Astrocyte (in vitro differentiated cells and primary cell): Measurements from ENCODE around the gene OR6C76. TPM values are rescaled to one million over a fixed set of nuclear protein-coding genes. Genes with fewer than 3 reads are reported as not detected.

ENCODE experiments used
- DNase-seq: peaks from one replicate; pipeline ENCODE4 v3.0.0-alpha.2; 2010; ENCODE audit warnings: low read depth
- FAIRE-seq: peaks from 2 replicates; lab custom pipeline; 2011; peaks lifted over from hg19 to GRCh38; lab: Jason Lieb, UNC
- H2AFZ ChIP-seq: 2 replicates; pipeline ENCODE4 v1.6.0; 2012; ENCODE audit warnings: low read depth, low read length, inconsistent platforms
- H3K27ac ChIP-seq: 2 replicates; pipeline ENCODE4 v1.5.1; 2011; ENCODE audit warnings: low read depth, low read length, inconsistent platforms
- H3K27me3 ChIP-seq: 2 replicates; pipeline ENCODE4 v1.6.0; 2011; ENCODE audit warnings: low read length, inconsistent platforms; ENCODE audit not compliant: insufficient read depth
- H3K36me3 ChIP-seq: 2 replicates; pipeline ENCODE4 v1.5.1; 2011; ENCODE audit warnings: low read length, inconsistent platforms; ENCODE audit not compliant: insufficient read depth
- H3K4me1 ChIP-seq: 2 replicates; pipeline ENCODE4 v1.5.1; 2011; ENCODE audit warnings: low read length, inconsistent platforms; ENCODE audit not compliant: insufficient read depth
- H3K4me2 ChIP-seq: 2 replicates; pipeline ENCODE4 v1.6.0; 2012; ENCODE audit warnings: low read length, inconsistent platforms
- H3K4me3 ChIP-seq: 2 replicates; pipeline ENCODE4 v1.5.1; 2011; ENCODE audit warnings: low read depth, mild to moderate bottlenecking, low read length, inconsistent platforms; ENCODE audit not compliant: insufficient read depth
- H3K79me2 ChIP-seq: 2 replicates; pipeline ENCODE4 v1.6.0; 2012; ENCODE audit warnings: mild to moderate bottlenecking, low read length, inconsistent platforms; ENCODE audit not compliant: insufficient read depth
- H3K9ac ChIP-seq: 2 replicates; pipeline ENCODE4 v1.6.0; 2012; ENCODE audit warnings: mild to moderate bottlenecking, low read length, inconsistent platforms
- H3K9me3 ChIP-seq: 2 replicates; pipeline ENCODE4 v1.5.1; 2012; ENCODE audit warnings: low read depth, mild to moderate bottlenecking, low read length, inconsistent platforms; ENCODE audit not compliant: insufficient read depth
- H4K20me1 ChIP-seq: 2 replicates; pipeline ENCODE4 v1.6.0; 2012; ENCODE audit warnings: low read length, inconsistent platforms; ENCODE audit not compliant: insufficient read depth
- H3K27ac Mint-ChIP-seq: one replicate; pipeline ENCODE4 v1.8.0; 2021; ENCODE audit warnings: mild to moderate bottlenecking, mixed read lengths; ENCODE audit not compliant: unreplicated experiment
- H3K27me3 Mint-ChIP-seq: one replicate; pipeline ENCODE4 v1.8.0; 2021; ENCODE audit warnings: low read depth, mixed read lengths; ENCODE audit not compliant: unreplicated experiment
- H3K36me3 Mint-ChIP-seq: one replicate; pipeline ENCODE4 v1.8.0; 2021; ENCODE audit warnings: low read depth, mixed read lengths; ENCODE audit not compliant: unreplicated experiment
- H3K4me1 Mint-ChIP-seq: one replicate; pipeline ENCODE4 v1.8.0; 2021; ENCODE audit warnings: low read depth, mixed read lengths; ENCODE audit not compliant: unreplicated experiment
- H3K4me3 Mint-ChIP-seq: one replicate; pipeline ENCODE4 v1.8.0; 2021; ENCODE audit warnings: mild to moderate bottlenecking, moderate library complexity, mixed read lengths; ENCODE audit not compliant: unreplicated experiment
- H3K9me3 Mint-ChIP-seq: one replicate; pipeline ENCODE4 v1.8.0; 2021; ENCODE audit warnings: mild to moderate bottlenecking, mixed read lengths; ENCODE audit not compliant: unreplicated experiment
- CTCF ChIP-seq: IDR thresholded peaks from 2 replicates; pipeline ENCODE4 v1.5.1; 2011; ENCODE audit warnings: low read depth, mild to moderate bottlenecking, inconsistent platforms, low read length, moderate library complexity; ENCODE audit not compliant: insufficient read depth
- EZH2 ChIP-seq: IDR thresholded peaks from 2 replicates; pipeline ENCODE4 v1.6.1; 2012; ENCODE audit warnings: mild to moderate bottlenecking, low read length, inconsistent platforms; ENCODE audit not compliant: insufficient read depth
- total RNA-seq: library from RNA; stranded (reverse); gene quantifications from 2 replicates; pipeline ENCODE4 v1.2.1, GENCODE V29; 2021

The OR6C76 gene
- total RNA-seq, 1 donor from 2014 or later = not detected

GRCh38 chr12:55472264-55472663, 46.2 kb downstream of the OR6C76 start:
- Mint-ChIP-seq H3K9me3 (no peaks in the 10 kb centered on the region), H3K27me3 (no peaks in the 10 kb centered on the region), H3K4me1 (peaks cover 5% of the 10 kb centered on the region), H3K27ac (no peak overlapping the region), H3K4me3 (no peak overlapping the region), H3K36me3 (no peaks in the 10 kb centered on the region)
- no peaks in the 10 kb centered on the region for H3K4me1 ChIP-seq
- no peak overlapping the region for H3K4me3 ChIP-seq
- no peak overlapping the region for H3K27ac ChIP-seq
- H3K79me2 ChIP-seq = no peaks in the 10 kb centered on the region
- H3K4me2 ChIP-seq = no peak overlapping the region
- no peak overlapping the region for H2AFZ ChIP-seq
- no peak for FAIRE-seq
- DNase-seq = no peak
- no peak overlapping the region for H3K9ac ChIP-seq
- no peaks in the 10 kb centered on the region for H4K20me1 ChIP-seq
- H3K9me3 ChIP-seq = no peaks in the 10 kb centered on the region
- no peaks in the 10 kb centered on the region for H3K36me3 ChIP-seq
- H3K27me3 ChIP-seq = no peaks in the 10 kb centered on the region
- TF ChIP-seq EZH2 (no peak), CTCF (no peak)

Other genes starting within 250 kb of the OR6C76 start
- not detected in 2 replicates for gene OR10A7, start 205.2 kb upstream of the OR6C76 start, total RNA-seq
- gene OR6C74, start 181.6 kb upstream of the OR6C76 start, total RNA-seq = not detected in 2 replicates
- gene OR6C6, start 129.7 kb upstream of the OR6C76 start, total RNA-seq = not detected in 2 replicates
- gene OR6C1, start 111.9 kb upstream of the OR6C76 start, total RNA-seq = not detected in 2 replicates
- gene OR6C3, start 95.5 kb upstream of the OR6C76 start, total RNA-seq = not detected in 2 replicates
- not detected in 2 replicates for gene OR6C75, start 63.3 kb upstream of the OR6C76 start, total RNA-seq
- gene OR6C65, start 25.7 kb upstream of the OR6C76 start, total RNA-seq = not detected in 2 replicates
- not detected in 2 replicates for gene OR6C2, start 17.8 kb downstream of the OR6C76 start, total RNA-seq
- not detected in 2 replicates for gene OR6C70, start 43.9 kb downstream of the OR6C76 start, total RNA-seq
- gene OR6C68, start 66.1 kb downstream of the OR6C76 start, total RNA-seq = not detected in 2 replicates
- gene OR6C4, start 123.3 kb downstream of the OR6C76 start, total RNA-seq = not detected in 2 replicates
- not detected in 2 replicates for gene OR2AP1, start 146.2 kb downstream of the OR6C76 start, total RNA-seq
- not detected in 2 replicates for gene OR10P1, start 210.6 kb downstream of the OR6C76 start, total RNA-seq